ENCODE data around the gene NEDD1.

DNA sequence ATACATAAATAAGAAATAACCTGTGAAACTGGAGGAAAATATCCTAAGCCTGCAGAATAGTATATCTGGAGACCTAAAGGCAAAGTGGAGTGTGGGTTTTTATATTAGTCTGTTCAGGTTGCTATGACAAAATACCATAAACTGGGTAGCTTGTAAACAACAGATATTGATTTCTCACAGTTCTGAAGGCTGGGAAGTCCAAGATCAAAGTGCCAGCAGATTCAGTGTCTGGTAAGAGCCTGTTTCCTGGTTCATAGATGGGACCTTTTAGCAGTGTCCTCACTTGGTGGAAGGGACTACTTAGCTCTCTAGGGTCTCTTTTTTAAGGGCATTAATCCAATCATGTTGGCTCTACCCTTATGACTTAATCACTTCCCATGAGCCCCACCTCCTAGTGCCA lies 25.4 kb upstream of the NEDD1 start:
- TF ChIP-seq, protein P1, sequence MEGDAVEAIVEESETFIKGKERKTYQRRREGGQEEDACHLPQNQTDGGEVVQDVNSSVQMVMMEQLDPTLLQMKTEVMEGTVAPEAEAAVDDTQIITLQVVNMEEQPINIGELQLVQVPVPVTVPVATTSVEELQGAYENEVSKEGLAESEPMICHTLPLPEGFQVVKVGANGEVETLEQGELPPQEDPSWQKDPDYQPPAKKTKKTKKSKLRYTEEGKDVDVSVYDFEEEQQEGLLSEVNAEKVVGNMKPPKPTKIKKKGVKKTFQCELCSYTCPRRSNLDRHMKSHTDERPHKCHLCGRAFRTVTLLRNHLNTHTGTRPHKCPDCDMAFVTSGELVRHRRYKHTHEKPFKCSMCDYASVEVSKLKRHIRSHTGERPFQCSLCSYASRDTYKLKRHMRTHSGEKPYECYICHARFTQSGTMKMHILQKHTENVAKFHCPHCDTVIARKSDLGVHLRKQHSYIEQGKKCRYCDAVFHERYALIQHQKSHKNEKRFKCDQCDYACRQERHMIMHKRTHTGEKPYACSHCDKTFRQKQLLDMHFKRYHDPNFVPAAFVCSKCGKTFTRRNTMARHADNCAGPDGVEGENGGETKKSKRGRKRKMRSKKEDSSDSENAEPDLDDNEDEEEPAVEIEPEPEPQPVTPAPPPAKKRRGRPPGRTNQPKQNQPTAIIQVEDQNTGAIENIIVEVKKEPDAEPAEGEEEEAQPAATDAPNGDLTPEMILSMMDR (conservative IDR thresholded peaks at IDR 0.05; ENCODE audit: low read length) = no peak
- no peak for TF ChIP-seq EZH2phosphoT487 (IDR thresholded peaks at IDR 0.05; ENCODE audit: borderline replicate concordance)

Data from Loucy (cell line).